HG02973 (cell line): ENCODE data around the gene KCNQ1OT1.

Experiments
- ATAC-seq: cut with Tn5 transposase; IDR thresholded peaks from one replicate; pipeline ENCODE4 v1.9.1; 2021; ENCODE audit warnings: moderate library complexity; ENCODE audit not compliant: unreplicated experiment

KCNQ1OT1 gene

GRCh38 chr11:2584812-2585565 is 114.8 kb downstream of the KCNQ1OT1 start:
- ATAC-seq = no peak

DNA sequence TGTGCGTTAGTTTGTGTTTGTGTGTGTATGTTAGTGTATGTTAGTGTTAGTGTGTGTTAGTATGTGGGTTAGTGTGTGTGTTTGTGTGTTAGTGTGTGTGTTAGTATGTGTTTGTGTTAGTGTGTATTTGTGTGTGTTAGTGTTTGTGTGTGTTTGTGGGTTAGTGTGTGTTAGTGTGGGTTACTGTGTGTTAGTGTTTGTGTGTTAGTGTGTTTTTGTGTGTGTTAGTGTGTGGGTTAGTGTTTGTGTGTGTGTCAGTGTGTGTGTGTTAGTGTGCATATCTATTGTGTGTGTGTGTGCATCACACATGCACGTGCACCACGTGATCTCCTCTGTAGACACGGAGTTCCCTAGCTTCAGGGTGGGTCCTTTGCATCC is 115.4 kb downstream of the KCNQ1OT1 start:
- no peak for ATAC-seq

- no peak for ATAC-seq
Measured at GRCh38 chr11:2583605-2583958, 116.2 kb downstream of the KCNQ1OT1 start.

GRCh38 chr11:2582946-2583604 is 116.7 kb downstream of the KCNQ1OT1 start:
- ATAC-seq = no peak

- ATAC-seq = no peak
Measured at GRCh38 chr11:2582351-2582945, 117.3 kb downstream of the KCNQ1OT1 start.

- ATAC-seq = no peak
Measured at GRCh38 chr11:2581931-2582350, 117.9 kb downstream of the KCNQ1OT1 start.

DNA sequence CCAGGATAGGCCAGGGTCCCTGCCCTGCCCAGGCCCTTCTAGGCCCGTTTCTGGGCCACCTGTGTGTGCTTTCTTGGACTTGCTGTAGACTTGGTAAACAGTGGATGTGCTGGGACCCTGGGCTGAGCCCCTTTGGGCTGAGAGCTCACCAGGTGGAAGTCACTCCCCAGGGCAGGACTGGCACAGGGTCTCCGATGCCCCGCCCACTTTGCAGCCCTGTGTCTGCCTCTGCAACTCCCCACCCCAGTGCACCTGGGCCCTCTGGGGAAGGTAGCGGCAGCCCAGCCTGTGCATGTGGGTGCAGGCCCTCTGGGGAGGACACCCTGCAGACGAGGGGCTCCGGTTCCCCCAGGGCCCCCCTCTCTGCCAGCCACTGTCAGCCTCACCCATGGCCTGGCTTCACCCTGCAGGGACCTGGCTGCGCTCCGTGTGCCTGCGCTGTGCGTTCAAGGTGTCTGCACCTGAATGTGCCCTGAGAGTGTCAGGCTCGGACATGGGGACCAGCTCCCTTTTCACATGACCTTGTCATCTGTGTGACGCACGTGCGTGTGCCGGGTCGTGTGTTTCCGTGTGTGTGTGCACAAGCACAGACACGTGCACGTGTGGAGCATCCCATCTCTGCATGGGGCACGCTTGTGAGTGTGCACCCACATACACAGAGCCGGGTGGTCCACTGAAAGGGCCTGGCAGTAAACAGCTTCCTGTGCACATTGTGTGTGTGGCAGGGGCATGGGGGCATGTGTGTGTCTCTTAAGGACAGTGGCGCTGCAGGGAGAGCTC is 118.5 kb downstream of the KCNQ1OT1 start:
- no peak for ATAC-seq

DNA sequence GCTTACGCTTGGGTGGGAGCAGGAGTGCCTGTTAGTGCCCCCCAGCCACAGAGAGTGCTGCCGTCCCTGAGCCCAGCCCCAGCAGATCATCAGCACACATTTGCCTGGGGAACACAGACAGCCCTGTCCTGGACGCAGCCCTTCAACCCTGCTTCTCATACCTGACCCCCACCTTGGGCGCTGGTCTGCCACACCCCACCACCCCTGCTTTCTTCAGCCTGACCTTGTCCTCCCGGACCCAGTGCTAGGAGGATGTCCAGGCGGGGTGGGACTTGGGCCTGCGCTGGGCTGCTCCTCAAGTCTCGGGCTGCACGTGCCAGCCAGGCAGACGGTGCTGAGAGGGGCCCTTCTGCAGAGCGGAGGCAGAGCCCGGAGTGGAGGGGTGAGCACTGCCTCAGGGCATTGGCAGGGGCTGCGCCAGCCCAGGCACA is 119.2 kb downstream of the KCNQ1OT1 start:
- no peak for ATAC-seq

DNA sequence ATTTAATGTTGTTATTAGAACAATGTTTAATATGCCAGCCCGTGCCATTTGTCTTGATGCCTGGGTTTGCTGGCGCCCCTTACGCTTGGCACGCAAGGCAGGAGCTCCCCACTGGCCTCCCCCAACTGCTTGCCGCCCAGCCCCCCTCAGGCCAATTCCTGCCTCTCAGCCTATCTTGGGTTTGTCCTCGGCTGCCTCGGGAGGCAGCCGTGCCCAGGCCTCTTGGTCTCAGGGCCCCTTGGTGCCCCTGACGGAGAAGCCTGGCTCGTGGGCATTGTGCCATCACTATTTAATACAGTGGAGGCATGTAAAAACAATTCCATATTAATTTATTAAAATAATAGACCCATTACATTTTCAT is 119.8 kb downstream of the KCNQ1OT1 start:
- no peak for ATAC-seq

GRCh38 chr11:2579315-2580060 is 120.3 kb downstream of the KCNQ1OT1 start:
- ATAC-seq = no peak

DNA sequence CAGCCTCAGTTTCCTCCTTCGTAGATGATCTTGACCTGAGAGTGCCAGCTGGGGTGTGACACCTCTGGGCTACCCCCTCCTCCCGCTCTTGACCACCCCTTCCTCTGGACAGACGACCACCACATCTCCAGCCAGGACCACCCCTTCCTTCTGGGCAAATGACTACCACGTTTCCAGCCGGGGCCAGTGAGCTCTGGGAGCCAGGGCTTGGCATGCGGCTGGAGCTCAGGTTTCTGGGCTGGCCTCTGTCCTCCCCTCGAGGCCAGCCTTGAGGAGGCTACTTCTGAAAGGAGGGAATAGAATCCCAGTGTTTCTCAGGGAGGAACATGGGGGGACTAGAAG is 120.9 kb downstream of the KCNQ1OT1 start:
- no peak for ATAC-seq

GRCh38 chr11:2577991-2578928 is 121.5 kb downstream of the KCNQ1OT1 start:
- no peak for ATAC-seq

GRCh38 chr11:2577031-2577990 is 122.5 kb downstream of the KCNQ1OT1 start:
- no peak for ATAC-seq

GRCh38 chr11:2576549-2576948 is 123.2 kb downstream of the KCNQ1OT1 start:
- ATAC-seq = no peak

DNA sequence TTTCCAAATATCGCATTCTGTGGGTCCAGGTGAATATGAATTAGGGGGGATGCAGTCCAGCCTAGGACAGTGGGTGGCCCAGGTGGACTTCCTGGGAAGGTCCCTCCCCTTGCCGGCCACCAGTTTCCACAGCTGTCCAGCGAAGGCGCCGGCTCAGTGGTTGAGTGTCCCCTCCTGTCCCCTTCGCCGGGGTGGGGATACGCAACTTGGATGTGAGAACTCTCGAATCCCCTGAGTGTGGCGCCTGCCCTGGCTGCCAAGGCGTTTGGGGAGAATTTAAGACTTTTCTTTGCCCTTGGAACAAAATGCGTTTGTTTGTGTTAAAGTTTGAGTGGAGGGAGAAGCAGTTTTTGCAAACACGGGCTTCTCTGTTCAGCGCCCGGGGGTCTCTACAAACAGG is 123.7 kb downstream of the KCNQ1OT1 start:
- ATAC-seq = no peak

DNA sequence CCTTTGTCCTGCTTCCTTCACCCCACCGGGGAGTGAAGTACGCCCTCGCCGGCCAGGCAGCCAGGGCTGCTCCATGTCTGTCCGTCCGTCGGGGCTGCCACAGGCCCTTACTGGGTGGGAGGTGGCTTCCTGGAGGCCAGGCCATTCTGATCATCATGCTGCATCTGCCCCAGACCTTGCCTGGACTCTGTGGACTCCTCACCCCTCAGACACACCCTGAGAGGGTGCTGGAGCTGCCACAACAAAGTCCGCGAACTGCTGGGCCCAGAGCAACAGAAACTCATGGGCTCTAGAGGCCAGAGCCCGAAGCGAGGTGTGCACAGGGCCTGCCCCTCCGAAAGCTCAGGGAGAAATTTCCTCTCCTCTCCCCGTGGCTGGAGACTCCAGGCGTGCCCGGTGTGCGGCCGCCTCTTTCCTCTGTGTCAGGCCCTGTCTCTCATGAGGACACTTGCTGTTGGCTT is 124.2 kb downstream of the KCNQ1OT1 start:
- no peak for ATAC-seq

DNA sequence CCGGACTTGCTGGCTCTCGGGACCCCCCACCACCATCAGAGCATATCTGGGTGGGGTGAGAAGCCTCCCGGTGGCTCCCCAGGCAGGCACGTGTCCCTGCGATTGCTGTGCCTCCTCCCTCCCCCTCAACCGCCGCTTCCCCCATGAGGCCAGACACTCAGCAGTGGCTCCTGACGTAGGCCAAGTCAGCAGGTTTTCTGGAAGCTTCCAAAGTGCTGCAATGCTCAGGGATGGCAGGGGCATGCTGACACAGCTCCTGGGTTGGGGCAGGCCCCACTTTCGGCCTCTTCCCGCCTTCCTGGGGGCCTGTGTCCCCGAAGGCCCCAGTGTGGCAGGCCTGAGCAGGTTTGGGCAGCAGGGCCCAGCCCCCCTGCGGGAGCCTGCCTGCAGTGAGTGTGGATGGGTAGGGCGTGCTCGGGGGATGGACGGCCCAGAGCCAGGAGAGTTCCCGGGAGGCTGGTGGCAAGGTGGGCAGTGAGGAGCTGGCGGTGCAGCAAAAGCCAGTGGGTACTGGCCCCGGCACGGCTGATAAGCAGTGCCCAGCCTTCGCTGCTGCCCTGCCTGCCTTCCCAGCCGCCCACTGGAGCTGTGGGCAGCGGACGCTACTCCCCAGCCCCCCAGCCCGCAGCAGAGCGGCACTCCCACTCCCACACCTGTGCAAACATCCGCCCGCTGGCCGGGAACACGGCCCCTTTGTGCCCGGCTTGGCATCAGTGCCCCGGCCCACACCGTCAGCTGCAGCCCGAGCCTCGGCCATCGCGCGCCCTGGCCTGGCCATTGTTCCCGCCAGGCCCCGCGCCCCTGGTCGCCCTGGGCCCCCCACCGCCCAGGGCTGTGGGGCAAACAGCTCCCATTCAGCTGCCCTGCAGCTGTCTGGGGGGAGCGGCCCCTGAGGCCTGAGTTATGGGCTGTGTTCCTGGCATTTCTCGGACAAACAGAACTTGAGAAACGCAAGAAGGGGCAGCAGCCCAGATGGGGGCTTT is 125.0 kb downstream of the KCNQ1OT1 start:
- ATAC-seq = no peak
